Measurements from ENCODE around the gene CNGA3. TPM values are rescaled to one million over a fixed set of nuclear protein-coding genes. Genes with fewer than 3 reads are reported as not detected.
"Not testable (repeated sequence)": the region's sequence is repeated elsewhere in the genome, so short reads cannot be mapped to it uniquely, and the experiment has no call there.

The CNGA3 gene
- total RNA-seq, 1 donor from 2014 or later, result 3.7 TPM

- Mint-ChIP-seq H3K4me3 (no peak overlapping the region), H3K36me3 (peaks cover 3% of the 10 kb centered on the region), H3K27me3 (peaks cover 5% of the 10 kb centered on the region), H3K27ac (no peak overlapping the region), H3K9me3 (peaks cover 5% of the 10 kb centered on the region), H3K4me1 (ENCODE audit: unreplicated experiment) (no peaks in the 10 kb centered on the region)
- TF ChIP-seq CTCF (conservative IDR thresholded peaks at IDR 0.05), result no peak
- no peak for DNase-seq (ENCODE audit: extremely low spot score, unreplicated experiment)
Observed at GRCh38 chr2:98315957-98316356, 30.3 kb upstream of the CNGA3 start.

GRCh38 chr2:98317214-98317613 is 29.0 kb upstream of the CNGA3 start:
- Mint-ChIP-seq H3K36me3 (peaks cover 3% of the 10 kb centered on the region), H3K27ac (no peak overlapping the region), H3K4me3 (no peak overlapping the region), H3K4me1 (ENCODE audit: unreplicated experiment) (no peaks in the 10 kb centered on the region), H3K27me3 (peaks cover 3% of the 10 kb centered on the region), H3K9me3 (peaks cover 5% of the 10 kb centered on the region)
- TF ChIP-seq CTCF (conservative IDR thresholded peaks at IDR 0.05), result no peak
- no peak for DNase-seq (ENCODE audit: extremely low spot score, unreplicated experiment)

- H3K4me3 Mint-ChIP-seq; H3K4me1 Mint-ChIP-seq (ENCODE audit: unreplicated experiment); H3K36me3 Mint-ChIP-seq; DNase-seq (ENCODE audit: extremely low spot score, unreplicated experiment); H3K27me3 Mint-ChIP-seq; H3K27ac Mint-ChIP-seq: not testable (repeated sequence)
- peaks cover 10% of the 10 kb centered on the region for H3K9me3 Mint-ChIP-seq
Observed at GRCh38 chr2:98320171-98320570, 26.1 kb upstream of the CNGA3 start.

GRCh38 chr2:98324181-98324580 is 22.1 kb upstream of the CNGA3 start:
- H3K36me3 Mint-ChIP-seq, result no peaks in the 10 kb centered on the region
- no peaks in the 10 kb centered on the region for H3K4me1 Mint-ChIP-seq (ENCODE audit: unreplicated experiment)
- H3K9me3 Mint-ChIP-seq, result peaks cover 10% of the 10 kb centered on the region
- no peak overlapping the region for H3K27ac Mint-ChIP-seq
- peaks cover 3% of the 10 kb centered on the region for H3K27me3 Mint-ChIP-seq
- DNase-seq (ENCODE audit: extremely low spot score, unreplicated experiment), result no peak
- TF ChIP-seq CTCF (conservative IDR thresholded peaks at IDR 0.05), result no peak
- no peak overlapping the region for H3K4me3 Mint-ChIP-seq

GRCh38 chr2:98327776-98328175 is 18.5 kb upstream of the CNGA3 start:
- Mint-ChIP-seq H3K36me3 (no peaks in the 10 kb centered on the region), H3K27me3 (peaks cover 3% of the 10 kb centered on the region), H3K9me3 (peaks cover 5% of the 10 kb centered on the region), H3K27ac (no peak overlapping the region), H3K4me3 (no peak overlapping the region), H3K4me1 (ENCODE audit: unreplicated experiment) (no peaks in the 10 kb centered on the region)
- no peak for DNase-seq (ENCODE audit: extremely low spot score, unreplicated experiment)
- TF ChIP-seq CTCF (conservative IDR thresholded peaks at IDR 0.05), result no peak

GRCh38 chr2:98329549-98329948 is 16.7 kb upstream of the CNGA3 start:
- Mint-ChIP-seq H3K4me1 (ENCODE audit: unreplicated experiment) (peaks cover 13% of the 10 kb centered on the region), H3K27me3 (peaks cover 3% of the 10 kb centered on the region), H3K9me3 (no peaks in the 10 kb centered on the region), H3K36me3 (no peaks in the 10 kb centered on the region), H3K27ac (no peak overlapping the region), H3K4me3 (no peak overlapping the region)
- no peak for DNase-seq (ENCODE audit: extremely low spot score, unreplicated experiment)
- no peak for TF ChIP-seq CTCF (conservative IDR thresholded peaks at IDR 0.05)
